OCI-M1 (cell line): Measurements from ENCODE around the gene HMBS.

Experiments
- DNase-seq: peaks from one replicate; lab custom pipeline; 2025; lab: John Stamatoyannopoulos, UW

Gene HMBS

DNA sequence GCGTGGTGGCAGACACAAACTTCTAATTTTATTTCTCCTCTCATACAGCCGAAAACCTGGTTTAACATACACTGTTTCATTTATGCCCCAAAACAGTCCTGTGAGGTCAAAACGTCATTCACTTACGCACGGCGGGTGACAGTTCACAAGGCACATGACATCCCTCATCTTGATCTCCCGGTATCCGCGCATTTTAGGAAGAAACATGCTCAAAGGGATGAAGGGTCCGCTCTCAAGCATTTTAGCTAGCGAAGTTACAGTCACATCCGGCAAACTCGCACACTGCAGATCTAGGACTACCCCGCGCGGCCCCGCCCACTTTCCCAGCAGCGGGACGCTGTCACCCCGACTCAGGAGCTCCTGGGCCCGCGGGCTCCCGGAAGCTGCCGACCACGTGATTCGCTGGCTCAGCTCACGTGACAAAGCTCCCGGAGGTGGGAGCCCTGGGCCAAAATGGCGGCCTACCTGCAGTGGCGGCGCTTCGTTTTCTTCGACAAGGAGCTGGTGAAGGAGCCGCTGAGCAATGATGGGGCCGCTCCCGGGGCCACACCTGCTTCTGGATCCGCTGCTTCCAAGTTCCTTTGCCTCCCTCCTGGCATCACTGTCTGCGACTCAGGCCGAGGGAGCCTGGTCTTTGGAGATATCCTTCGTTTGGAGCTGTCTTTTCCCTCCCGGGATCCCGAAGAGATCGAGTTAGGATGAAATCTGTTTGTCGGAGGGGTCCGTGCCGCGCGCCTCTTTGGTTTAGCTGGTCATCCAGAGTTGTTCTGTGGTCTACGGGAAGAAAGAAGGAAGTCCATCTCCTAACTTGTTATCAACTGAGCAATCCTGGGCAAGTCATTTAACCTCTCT is 17.1 kb upstream of the HMBS start, which contains the start of gene VPS11:
Gene VPS11 (plus strand): TSS at position 448 of the 852 bp plus-strand sequence. CDS start 6 bp downstream, at position 454.
- peak; percentile 99 for DNase-seq

DNA sequence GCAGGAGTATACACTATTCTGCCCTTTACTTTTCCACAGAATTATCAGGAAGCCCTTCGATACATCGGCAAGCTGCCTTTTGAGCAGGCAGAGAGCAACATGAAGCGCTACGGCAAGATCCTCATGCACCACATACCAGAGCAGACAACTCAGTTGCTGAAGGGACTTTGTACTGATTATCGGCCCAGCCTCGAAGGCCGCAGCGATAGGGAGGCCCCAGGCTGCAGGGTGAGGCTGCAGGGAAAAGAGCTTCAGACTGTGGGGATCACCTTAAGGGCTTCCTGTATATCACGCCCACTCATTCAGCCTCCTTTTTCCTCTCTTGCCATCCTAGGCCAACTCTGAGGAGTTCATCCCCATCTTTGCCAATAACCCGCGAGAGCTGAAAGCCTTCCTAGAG is 6.8 kb upstream of the HMBS start:
- DNase-seq: no peak

- no peak for DNase-seq
Measured at GRCh38 chr11:119078675-119079420, 5.8 kb upstream of the HMBS start.

GRCh38 chr11:119081682-119082260 is 2.9 kb upstream of the HMBS start:
- no peak for DNase-seq

DNA sequence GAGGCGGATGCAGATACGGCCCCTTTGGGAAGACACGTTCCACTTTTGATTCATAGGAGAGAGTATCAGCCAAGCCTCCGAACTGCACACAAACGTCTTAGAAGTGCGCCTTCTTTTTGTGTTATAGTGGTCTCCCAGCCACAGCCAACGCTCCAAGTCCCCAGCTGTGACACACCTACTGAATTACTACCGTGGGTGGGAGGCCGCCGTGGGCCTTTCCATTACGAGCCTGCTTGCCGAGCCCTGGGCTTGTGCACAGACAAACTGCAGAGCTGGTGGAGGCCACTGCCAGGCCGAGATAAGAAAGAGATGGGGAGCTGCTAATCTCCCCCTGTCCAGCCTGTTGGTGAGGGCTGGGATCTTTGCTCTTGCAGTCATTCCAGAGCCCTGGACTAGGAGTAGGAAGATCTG is 761 bp downstream of the HMBS start:
- DNase-seq: peak; percentile 90

DNA sequence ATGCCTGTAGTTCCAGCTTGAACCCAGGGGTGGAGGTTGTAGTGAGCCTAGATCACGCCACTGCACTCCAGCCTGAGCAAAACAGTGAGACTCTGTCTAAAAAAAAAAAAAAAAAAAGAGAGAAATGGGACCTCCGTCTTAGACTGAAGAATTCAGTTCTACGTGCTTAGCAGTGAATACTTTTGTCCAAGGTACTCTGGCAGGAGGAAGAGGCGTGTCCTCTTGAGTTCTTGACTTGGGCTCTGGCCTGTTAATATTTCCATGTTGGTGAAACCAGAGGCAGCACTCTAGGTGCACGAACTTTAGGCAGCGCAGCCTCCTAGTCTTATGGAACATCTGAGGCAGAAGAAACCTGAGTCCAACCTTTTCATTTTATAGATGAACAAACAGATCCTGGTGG is 2.4 kb downstream of the HMBS start:
- no peak for DNase-seq

- DNase-seq: peak; percentile 96
Measured at GRCh38 chr11:119087747-119088241, 3.1 kb downstream of the HMBS start.

- DNase-seq: no peak
Measured at GRCh38 chr11:119088406-119088805, 3.7 kb downstream of the HMBS start.

GRCh38 chr11:119089319-119089718 is 4.6 kb downstream of the HMBS start:
- peak; percentile 42 for DNase-seq

DNA sequence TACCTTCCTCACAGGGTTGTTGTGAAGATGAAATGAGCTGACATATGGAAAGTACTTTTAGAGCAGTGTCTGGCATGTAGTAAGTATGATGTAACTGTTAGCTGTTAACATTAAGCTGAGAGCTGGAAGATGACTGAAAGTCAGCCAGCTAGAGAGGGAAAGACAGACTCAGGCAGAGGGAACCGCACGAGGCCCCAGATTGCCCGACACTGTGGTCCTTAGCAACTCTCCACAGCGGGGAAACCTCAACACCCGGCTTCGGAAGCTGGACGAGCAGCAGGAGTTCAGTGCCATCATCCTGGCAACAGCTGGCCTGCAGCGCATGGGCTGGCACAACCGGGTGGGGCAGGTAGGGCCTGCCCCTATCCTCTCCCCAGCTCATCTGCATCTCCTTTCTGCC is 6.5 kb downstream of the HMBS start:
- DNase-seq: no peak

- peak; percentile 55 for DNase-seq
Measured at GRCh38 chr11:119091966-119092879, 7.5 kb downstream of the HMBS start.

- peak; percentile 60 for DNase-seq
Measured at GRCh38 chr11:119092880-119093842, 8.5 kb downstream of the HMBS start.

GRCh38 chr11:119093942-119094815 is 9.5 kb downstream of the HMBS start:
- peak; percentile 69 for DNase-seq

DNA sequence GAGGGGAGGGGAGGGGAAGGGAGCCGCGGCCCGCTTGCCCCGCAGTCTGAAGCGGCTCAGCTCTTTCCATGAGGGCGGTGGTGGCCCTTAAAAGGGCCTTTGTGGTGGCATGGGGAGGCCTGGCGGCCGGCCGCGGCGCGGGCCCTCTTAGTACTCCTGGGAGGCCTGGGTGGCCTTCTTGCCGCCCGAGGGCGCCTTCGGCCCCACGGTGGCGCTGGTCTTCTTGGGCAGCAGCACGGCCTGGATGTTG is 10.1 kb downstream of the HMBS start:
- DNase-seq: peak; percentile 89

- DNase-seq: peak; percentile 100
Measured at GRCh38 chr11:119095066-119095880, 10.6 kb downstream of the HMBS start.

DNA sequence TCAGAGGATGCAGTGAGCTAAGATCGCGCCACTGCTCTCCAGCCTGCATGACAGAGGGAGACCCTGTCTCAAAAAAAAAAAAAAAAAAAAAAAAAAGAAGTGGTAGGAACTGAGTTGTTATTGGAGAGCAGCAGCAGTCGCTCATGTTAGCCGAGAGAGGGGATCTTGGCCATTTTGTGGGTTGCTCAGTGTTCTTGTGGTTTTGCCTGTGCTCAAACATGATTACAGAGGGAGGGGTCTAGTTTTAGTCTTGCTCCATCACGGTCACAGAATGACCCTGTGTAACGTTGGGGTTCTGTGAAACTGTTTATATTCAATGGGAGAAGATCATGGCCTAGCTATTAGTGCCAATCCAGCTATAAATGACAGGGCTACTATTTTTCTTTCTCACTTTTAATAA is 15.0 kb downstream of the HMBS start:
- DNase-seq: no peak

- peak; percentile 88 for DNase-seq
Measured at GRCh38 chr11:119100246-119100970, 15.7 kb downstream of the HMBS start.
